K562 (cell line): ENCODE measurements around the gene DNAJB6. TPM values are rescaled to one million over a fixed set of nuclear protein-coding genes. Genes with fewer than 3 reads are reported as not detected.

ENCODE experiments used
- ATF6 ChIP-seq: sonication (generic); formaldehyde crosslinking; IDR thresholded peaks from 2 replicates; pipeline ENCODE4 v1.4.0; 2020; ENCODE audit warnings: mild to moderate bottlenecking, missing genetic modification reagents
- FOS ChIP-seq: IDR thresholded peaks from 3 replicates; pipeline ENCODE4 v1.6.1; 2011; ENCODE audit not compliant: insufficient read length; ENCODE audit errors: extremely low read depth
- ILK ChIP-seq: fragments of 450-650 bp; IDR thresholded peaks from 2 replicates; pipeline ENCODE4 v1.6.1; 2016; ENCODE audit warnings: missing genetic modification characterization, low read depth, mild to moderate bottlenecking, missing compliant biosample characterization, moderate library complexity, borderline replicate concordance
- MAFK ChIP-seq: IDR thresholded peaks from 2 replicates; pipeline ENCODE4 v1.6.1; 2011; ENCODE audit warnings: low read length, improper control_type of control experiment
- MEIS2 ChIP-seq: fragments of 450-650 bp; IDR thresholded peaks from 2 replicates; pipeline ENCODE4 v1.6.1; 2014; ENCODE audit warnings: mild to moderate bottlenecking; ENCODE audit not compliant: partially characterized antibody
- MTF1 ChIP-seq: fragments of 250-450 bp; sonication (Bioruptor Pico); IDR thresholded peaks from 2 replicates; pipeline ENCODE4 v1.9.0; 2021; ENCODE audit warnings: moderate library complexity, mild to moderate bottlenecking, inconsistent platforms, borderline replicate concordance
- MYC ChIP-seq, 2 experiments: fragments of 250-450 bp in 1 of 2; sonication (Bioruptor Pico) in 1 of 2; IDR thresholded peaks; 2 replicates each; pipeline versions ENCODE4 v1.5.1 to v1.6.1; 2012 to 2021; ENCODE audit warnings: low read depth in 2 of 2, borderline replicate concordance in 1 of 2, improper control_type of control experiment in 1 of 2, low read length in 1 of 2, mild to moderate bottlenecking in 1 of 2, moderate library complexity in 1 of 2
- NFE2 ChIP-seq: IDR thresholded peaks from 2 replicates; pipeline ENCODE4 v1.6.1; 2014; ENCODE audit warnings: antibody characterized with exemption, low read depth
- PHTF2 ChIP-seq: fragments of 250-450 bp; sonication (Bioruptor Pico); IDR thresholded peaks from 2 replicates; pipeline ENCODE4 v1.5.0; 2021; ENCODE audit warnings: mild to moderate bottlenecking
- RHOXF2B ChIP-seq: fragments of 250-450 bp; sonication (Bioruptor Pico); conservative IDR thresholded peaks from 2 replicates; pipeline ENCODE4 v1.5.1; 2021
- SNAPC5 ChIP-seq: fragments of 250-450 bp; sonication (Bioruptor Pico); IDR thresholded peaks from 2 replicates; pipeline ENCODE4 v1.8.0; 2021; ENCODE audit warnings: moderate library complexity, mild to moderate bottlenecking, inconsistent platforms
- TAF1 ChIP-seq: IDR thresholded peaks from 2 replicates; pipeline ENCODE4 v1.6.1; 2011; ENCODE audit warnings: mild to moderate bottlenecking, low read length, moderate library complexity; ENCODE audit not compliant: insufficient read depth, control insufficient read depth, severe bottlenecking; ENCODE audit errors: extremely low read depth
- TEAD1 ChIP-seq, 2 experiments: fragments of 450-650 bp in 1 of 2; sonication (generic) in 1 of 2; formaldehyde crosslinking; IDR thresholded peaks; 2 replicates each; pipeline versions ENCODE4 v1.4.0 to v1.8.0; 2020 to 2022; ENCODE audit warnings: mild to moderate bottlenecking in 2 of 2, missing genetic modification reagents in 1 of 2
- ZNF354B ChIP-seq: fragments of 250-450 bp; sonication (Bioruptor Pico); IDR thresholded peaks from 2 replicates; pipeline ENCODE4 v1.4.0; 2020
- polyA plus RNA-seq, 8 experiments: library from polyadenylated mRNA; depleted of rRNA in 4 of 8; stranded (reverse) in 5 of 8; unstranded in 3 of 8; fragments of >200 nt; fragmentation: Nextera tagmentation in 2 of 8; fragmentation: Illumina TruSeq in 1 of 8; extraction: Ambion mirVana in 2 of 8; extraction: Trizol in 1 of 8; gene quantifications; 2 replicates each; pipeline versions ENCODE4 v1.2.1 to v1.2.3, GENCODE V29; 2011 to 2014; ENCODE audit warnings: inconsistent platforms in 1 of 8, missing spikeins in 1 of 8
- total RNA-seq, 7 experiments: library from RNA; depleted of rRNA in 6 of 7; stranded (reverse); fragments of >200 nt in 6 of 7; fragmentation: Illumina TruSeq in 2 of 7; extraction: Trizol in 2 of 7; gene quantifications; 2 replicates each; pipeline versions ENCODE4 v1.2.1 to v1.2.3, GENCODE V29; 2011 to 2021; ENCODE audit warnings: low replicate concordance in 1 of 7
- TF ChIP-seq, protein P1 (sequence below): fragments of 200-600 bp; sonication (generic); IDR thresholded peaks from one replicate; pipeline ENCODE4 v1.6.1; 2012; ENCODE audit warnings: mild to moderate bottlenecking, low read depth, low read length, inconsistent platforms

Gene DNAJB6
- total and polyA plus RNA-seq, 9 of the 15 experiments (the other 6 are each of a cell fraction or from before 2014, with no cell fraction given) = 84.5 to 158 (median 135) TPM

DNA sequence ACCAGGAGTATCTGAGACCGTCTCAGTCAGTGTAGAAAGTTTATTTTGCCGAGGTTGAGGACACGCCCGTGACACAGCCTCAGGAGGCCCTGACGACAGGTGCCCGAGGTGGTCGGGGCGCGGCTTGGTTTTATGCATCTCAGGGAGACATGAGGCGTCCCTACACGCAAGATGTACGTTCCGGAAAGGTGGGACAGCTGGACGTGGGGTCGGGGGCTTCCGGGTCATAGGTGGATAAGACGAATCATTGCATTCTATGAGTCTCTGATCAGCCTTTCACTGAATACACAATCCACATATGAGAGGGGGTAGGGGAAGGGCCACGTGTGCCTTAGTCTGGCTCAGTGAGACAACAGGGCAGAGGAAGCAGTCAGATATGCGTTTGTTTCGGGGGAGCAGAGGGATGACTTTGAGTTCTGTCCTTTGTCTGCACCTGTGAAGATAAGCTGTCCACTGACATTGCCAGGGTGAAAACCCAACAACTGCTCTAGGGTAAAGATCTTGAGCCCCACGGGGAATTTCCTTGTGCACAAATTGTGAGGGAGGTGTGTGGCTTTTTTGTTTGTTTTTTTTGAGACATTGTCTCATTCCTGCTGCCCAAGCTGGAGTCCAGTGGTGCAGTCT, 66.2 kb downstream of the DNAJB6 start (continued):
- TF ChIP-seq, protein P1, sequence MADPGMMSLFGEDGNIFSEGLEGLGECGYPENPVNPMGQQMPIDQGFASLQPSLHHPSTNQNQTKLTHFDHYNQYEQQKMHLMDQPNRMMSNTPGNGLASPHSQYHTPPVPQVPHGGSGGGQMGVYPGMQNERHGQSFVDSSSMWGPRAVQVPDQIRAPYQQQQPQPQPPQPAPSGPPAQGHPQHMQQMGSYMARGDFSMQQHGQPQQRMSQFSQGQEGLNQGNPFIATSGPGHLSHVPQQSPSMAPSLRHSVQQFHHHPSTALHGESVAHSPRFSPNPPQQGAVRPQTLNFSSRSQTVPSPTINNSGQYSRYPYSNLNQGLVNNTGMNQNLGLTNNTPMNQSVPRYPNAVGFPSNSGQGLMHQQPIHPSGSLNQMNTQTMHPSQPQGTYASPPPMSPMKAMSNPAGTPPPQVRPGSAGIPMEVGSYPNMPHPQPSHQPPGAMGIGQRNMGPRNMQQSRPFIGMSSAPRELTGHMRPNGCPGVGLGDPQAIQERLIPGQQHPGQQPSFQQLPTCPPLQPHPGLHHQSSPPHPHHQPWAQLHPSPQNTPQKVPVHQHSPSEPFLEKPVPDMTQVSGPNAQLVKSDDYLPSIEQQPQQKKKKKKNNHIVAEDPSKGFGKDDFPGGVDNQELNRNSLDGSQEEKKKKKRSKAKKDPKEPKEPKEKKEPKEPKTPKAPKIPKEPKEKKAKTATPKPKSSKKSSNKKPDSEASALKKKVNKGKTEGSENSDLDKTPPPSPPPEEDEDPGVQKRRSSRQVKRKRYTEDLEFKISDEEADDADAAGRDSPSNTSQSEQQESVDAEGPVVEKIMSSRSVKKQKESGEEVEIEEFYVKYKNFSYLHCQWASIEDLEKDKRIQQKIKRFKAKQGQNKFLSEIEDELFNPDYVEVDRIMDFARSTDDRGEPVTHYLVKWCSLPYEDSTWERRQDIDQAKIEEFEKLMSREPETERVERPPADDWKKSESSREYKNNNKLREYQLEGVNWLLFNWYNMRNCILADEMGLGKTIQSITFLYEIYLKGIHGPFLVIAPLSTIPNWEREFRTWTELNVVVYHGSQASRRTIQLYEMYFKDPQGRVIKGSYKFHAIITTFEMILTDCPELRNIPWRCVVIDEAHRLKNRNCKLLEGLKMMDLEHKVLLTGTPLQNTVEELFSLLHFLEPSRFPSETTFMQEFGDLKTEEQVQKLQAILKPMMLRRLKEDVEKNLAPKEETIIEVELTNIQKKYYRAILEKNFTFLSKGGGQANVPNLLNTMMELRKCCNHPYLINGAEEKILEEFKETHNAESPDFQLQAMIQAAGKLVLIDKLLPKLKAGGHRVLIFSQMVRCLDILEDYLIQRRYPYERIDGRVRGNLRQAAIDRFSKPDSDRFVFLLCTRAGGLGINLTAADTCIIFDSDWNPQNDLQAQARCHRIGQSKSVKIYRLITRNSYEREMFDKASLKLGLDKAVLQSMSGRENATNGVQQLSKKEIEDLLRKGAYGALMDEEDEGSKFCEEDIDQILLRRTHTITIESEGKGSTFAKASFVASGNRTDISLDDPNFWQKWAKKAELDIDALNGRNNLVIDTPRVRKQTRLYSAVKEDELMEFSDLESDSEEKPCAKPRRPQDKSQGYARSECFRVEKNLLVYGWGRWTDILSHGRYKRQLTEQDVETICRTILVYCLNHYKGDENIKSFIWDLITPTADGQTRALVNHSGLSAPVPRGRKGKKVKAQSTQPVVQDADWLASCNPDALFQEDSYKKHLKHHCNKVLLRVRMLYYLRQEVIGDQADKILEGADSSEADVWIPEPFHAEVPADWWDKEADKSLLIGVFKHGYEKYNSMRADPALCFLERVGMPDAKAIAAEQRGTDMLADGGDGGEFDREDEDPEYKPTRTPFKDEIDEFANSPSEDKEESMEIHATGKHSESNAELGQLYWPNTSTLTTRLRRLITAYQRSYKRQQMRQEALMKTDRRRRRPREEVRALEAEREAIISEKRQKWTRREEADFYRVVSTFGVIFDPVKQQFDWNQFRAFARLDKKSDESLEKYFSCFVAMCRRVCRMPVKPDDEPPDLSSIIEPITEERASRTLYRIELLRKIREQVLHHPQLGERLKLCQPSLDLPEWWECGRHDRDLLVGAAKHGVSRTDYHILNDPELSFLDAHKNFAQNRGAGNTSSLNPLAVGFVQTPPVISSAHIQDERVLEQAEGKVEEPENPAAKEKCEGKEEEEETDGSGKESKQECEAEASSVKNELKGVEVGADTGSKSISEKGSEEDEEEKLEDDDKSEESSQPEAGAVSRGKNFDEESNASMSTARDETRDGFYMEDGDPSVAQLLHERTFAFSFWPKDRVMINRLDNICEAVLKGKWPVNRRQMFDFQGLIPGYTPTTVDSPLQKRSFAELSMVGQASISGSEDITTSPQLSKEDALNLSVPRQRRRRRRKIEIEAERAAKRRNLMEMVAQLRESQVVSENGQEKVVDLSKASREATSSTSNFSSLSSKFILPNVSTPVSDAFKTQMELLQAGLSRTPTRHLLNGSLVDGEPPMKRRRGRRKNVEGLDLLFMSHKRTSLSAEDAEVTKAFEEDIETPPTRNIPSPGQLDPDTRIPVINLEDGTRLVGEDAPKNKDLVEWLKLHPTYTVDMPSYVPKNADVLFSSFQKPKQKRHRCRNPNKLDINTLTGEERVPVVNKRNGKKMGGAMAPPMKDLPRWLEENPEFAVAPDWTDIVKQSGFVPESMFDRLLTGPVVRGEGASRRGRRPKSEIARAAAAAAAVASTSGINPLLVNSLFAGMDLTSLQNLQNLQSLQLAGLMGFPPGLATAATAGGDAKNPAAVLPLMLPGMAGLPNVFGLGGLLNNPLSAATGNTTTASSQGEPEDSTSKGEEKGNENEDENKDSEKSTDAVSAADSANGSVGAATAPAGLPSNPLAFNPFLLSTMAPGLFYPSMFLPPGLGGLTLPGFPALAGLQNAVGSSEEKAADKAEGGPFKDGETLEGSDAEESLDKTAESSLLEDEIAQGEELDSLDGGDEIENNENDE = no peak
- TF ChIP-seq MTF1 (CRISPR knock-in tag) = no peak
- no peak for TF ChIP-seq TEAD1 (CRISPR knock-in tag; IDR thresholded peaks at IDR 0.05)
- no peak for TF ChIP-seq ILK (tag)
- peak; percentile 84 for TF ChIP-seq NFE2
- TF ChIP-seq MAFK = peak; percentile 53
- TF ChIP-seq FOS = no peak
- TF ChIP-seq SNAPC5 (CRISPR knock-in tag) = no peak
- TF ChIP-seq ATF6 (CRISPR knock-in tag) = no peak
- no peak for TF ChIP-seq PHTF2 (CRISPR knock-in tag)
- TF ChIP-seq MYC (IDR thresholded peaks at IDR 0.05; ENCODE audit: low read depth, low read length) = peak; percentile 83
- no peak for TF ChIP-seq MYC (CRISPR knock-in tag; IDR thresholded peaks at IDR 0.05; ENCODE audit: borderline replicate concordance, low read depth)
- no peak for TF ChIP-seq MEIS2
- TF ChIP-seq TAF1 = peak; percentile 19
- no peak for TF ChIP-seq ZNF354B (CRISPR knock-in tag)
- TF ChIP-seq RHOXF2B (CRISPR knock-in tag) = no peak
